ENCODE data around the gene DHRS13.

GRCh38 chr17:28940675-28941074 lies 37.8 kb upstream of the DHRS13 start:
- TF ChIP-seq CTCF (IDR thresholded peaks at IDR 0.05): no peak
- TF ChIP-seq POLR2A (IDR thresholded peaks at IDR 0.05): no peak
